Measurements from ENCODE around the gene LARP4B. TPM values are rescaled to one million over a fixed set of nuclear protein-coding genes. Genes with fewer than 3 reads are reported as not detected.

The LARP4B gene
- total RNA-seq, 4 donors from 2014 or later, result 68.6 to 113 (median 87.4) TPM

- H3K36me3 ChIP-seq, result no peaks in the 10 kb centered on the region
- 85 to 90% methylated on average over 21 to 23 of the region's 23 CpGs for WGBS, 2 donors
- no peak for TF ChIP-seq CTCF (IDR thresholded peaks at IDR 0.05)
- TF ChIP-seq POLR2A (IDR thresholded peaks at IDR 0.05), result no peak
- H3K27me3 ChIP-seq, result no peaks in the 10 kb centered on the region
- DNase-seq, result no peak
- intact Hi-C loops (cut with DNase I), result no loop called here
- H3K27ac ChIP-seq, result no peak overlapping the region
- H3K4me1 ChIP-seq, result no peaks in the 10 kb centered on the region
- no peaks in the 10 kb centered on the region for H3K9me3 ChIP-seq
- H3K4me3 ChIP-seq (replicated peaks in 1 of 3), result no peak overlapping the region
These were observed 156.8 kb downstream of the LARP4B start for GRCh38 chr10:774661-775244.

- Histone ChIP-seq H3K9me3 (no peaks in the 10 kb centered on the region), H3K4me1 (no peaks in the 10 kb centered on the region), H3K27me3 (no peaks in the 10 kb centered on the region), H3K36me3 (no peaks in the 10 kb centered on the region), H3K27ac (no peak overlapping the region), H3K4me3 (replicated peaks in 1 of 3) (no peak overlapping the region)
- TF ChIP-seq POLR2A (IDR thresholded peaks at IDR 0.05), result no peak
- TF ChIP-seq CTCF (IDR thresholded peaks at IDR 0.05), result no peak
- DNase-seq, result no peak
- intact Hi-C loops (cut with DNase I), result no loop called here
- 90 to 92% methylated on average over 13 of the region's 13 CpGs for WGBS, 2 donors
These were observed 157.3 kb downstream of the LARP4B start for GRCh38 chr10:774223-774622.

GRCh38 chr10:773562-774161 lies 157.8 kb downstream of the LARP4B start:
- TF ChIP-seq CTCF (IDR thresholded peaks at IDR 0.05) (no peak), POLR2A (IDR thresholded peaks at IDR 0.05) (no peak)
- H3K27ac ChIP-seq, result no peak overlapping the region
- no peaks in the 10 kb centered on the region for H3K9me3 ChIP-seq
- no peak overlapping the region for H3K4me3 ChIP-seq (replicated peaks in 1 of 3)
- 87 to 88% methylated on average over 26 of the region's 27 CpGs for WGBS, 2 donors
- no peaks in the 10 kb centered on the region for H3K27me3 ChIP-seq
- no peak for DNase-seq
- intact Hi-C loops (cut with DNase I), result no loop called here
- H3K4me1 ChIP-seq, result no peaks in the 10 kb centered on the region
- no peaks in the 10 kb centered on the region for H3K36me3 ChIP-seq

- TF ChIP-seq POLR2A (IDR thresholded peaks at IDR 0.05), result no peak
- no peak for TF ChIP-seq CTCF (IDR thresholded peaks at IDR 0.05)
- Histone ChIP-seq H3K4me3 (replicated peaks in 1 of 3) (no peak overlapping the region), H3K4me1 (no peaks in the 10 kb centered on the region), H3K27me3 (no peaks in the 10 kb centered on the region), H3K36me3 (no peaks in the 10 kb centered on the region), H3K9me3 (no peaks in the 10 kb centered on the region), H3K27ac (no peak overlapping the region)
- no peak for DNase-seq
- WGBS, 2 donors, result 70 to 80% methylated on average over 11 to 13 of the region's 14 CpGs
- intact Hi-C loops (cut with DNase I), result no loop called here
These were observed 159.3 kb downstream of the LARP4B start for GRCh38 chr10:772227-772637.

GRCh38 chr10:771647-772046 lies 159.9 kb downstream of the LARP4B start:
- H3K27ac ChIP-seq, result no peak overlapping the region
- no peaks in the 10 kb centered on the region for H3K36me3 ChIP-seq
- intact Hi-C loops (cut with DNase I), result no loop called here
- WGBS, 2 donors, result 84 to 89% methylated on average over 10 of the region's 10 CpGs
- no peaks in the 10 kb centered on the region for H3K9me3 ChIP-seq
- H3K27me3 ChIP-seq, result no peaks in the 10 kb centered on the region
- TF ChIP-seq CTCF (IDR thresholded peaks at IDR 0.05), result no peak
- no peak for TF ChIP-seq POLR2A (IDR thresholded peaks at IDR 0.05)
- no peak overlapping the region for H3K4me3 ChIP-seq (replicated peaks in 1 of 3)
- H3K4me1 ChIP-seq, result no peaks in the 10 kb centered on the region
- no peak for DNase-seq
